GM23338 (cell line): ENCODE measurements around the gene IL9. TPM values are rescaled to one million over a fixed set of nuclear protein-coding genes. Genes with fewer than 3 reads are reported as not detected.

Experiments used
- ATAC-seq: fragments of 200-7000 bp; cut with Tn5 transposase; 3 replicates; pipeline ENCODE4 v1.9.1; 2020
- DNase-seq: peaks from one replicate; pipeline ENCODE4 v3.0.0-alpha.2; 2015; ENCODE audit warnings: low spot score
- H2AFZ ChIP-seq: fragments of 200-600 bp; sonication (generic); 2 replicates; pipeline ENCODE4 v1.8.0; 2016; ENCODE audit warnings: antibody characterized with exemption, mild to moderate bottlenecking, moderate library complexity
- H3F3A ChIP-seq: fragments of 200-600 bp; sonication (generic); replicated peaks from 2 replicates; pipeline ENCODE4 v1.8.0; 2017; ENCODE audit warnings: antibody characterized with exemption, mixed run types, low read depth
- H3K27ac ChIP-seq: fragments of 200-600 bp; sonication (generic); 2 replicates; pipeline ENCODE4 v1.6.1; 2016; ENCODE audit warnings: low read depth
- H3K27me3 ChIP-seq: fragments of 200-600 bp; sonication (generic); 2 replicates; pipeline ENCODE4 v1.8.0; 2016; ENCODE audit warnings: mild to moderate bottlenecking, mixed run types, moderate library complexity; ENCODE audit not compliant: insufficient read depth
- H3K36me3 ChIP-seq: fragments of 200-600 bp; sonication (generic); 2 replicates; pipeline ENCODE4 v1.8.0; 2016; ENCODE audit warnings: mild to moderate bottlenecking; ENCODE audit not compliant: insufficient read depth
- H3K4me1 ChIP-seq: fragments of 200-600 bp; sonication (generic); 2 replicates; pipeline ENCODE4 v1.8.0; 2016; ENCODE audit warnings: mild to moderate bottlenecking, moderate library complexity; ENCODE audit not compliant: insufficient read depth
- H3K4me2 ChIP-seq: fragments of 200-600 bp; sonication (generic); 2 replicates; pipeline ENCODE4 v1.7.1; 2017; ENCODE audit warnings: mixed run types
- H3K4me3 ChIP-seq: fragments of 200-600 bp; sonication (generic); 2 replicates; pipeline ENCODE4 v1.6.1; 2016; ENCODE audit warnings: mixed run types
- H3K79me2 ChIP-seq: fragments of 200-600 bp; sonication (generic); replicated peaks from 2 replicates; pipeline ENCODE4 v1.8.0; 2017; ENCODE audit warnings: mild to moderate bottlenecking; ENCODE audit not compliant: insufficient read depth
- H3K9me2 ChIP-seq: fragments of 200-600 bp; sonication (generic); 2 replicates; pipeline ENCODE4 v1.8.0; 2017; ENCODE audit not compliant: insufficient read depth
- H4K20me1 ChIP-seq: fragments of 200-600 bp; sonication (generic); replicated peaks from 2 replicates; pipeline ENCODE4 v1.8.0; 2017; ENCODE audit warnings: mild to moderate bottlenecking; ENCODE audit not compliant: insufficient read depth
- H3K27ac Mint-ChIP-seq: 2 replicates; pipeline ENCODE4 v1.8.0; 2020; ENCODE audit warnings: inconsistent platforms, mild to moderate bottlenecking, moderate library complexity, mixed read lengths
- H3K27me3 Mint-ChIP-seq: 3 replicates; pipeline ENCODE4 v1.8.0; 2022; ENCODE audit warnings: low read depth, mild to moderate bottlenecking, moderate library complexity, mixed read lengths, inconsistent platforms; ENCODE audit not compliant: insufficient read depth, poor library complexity
- H3K36me3 Mint-ChIP-seq: 3 replicates; pipeline ENCODE4 v1.8.0; 2021; ENCODE audit warnings: low read depth, mild to moderate bottlenecking, inconsistent platforms, moderate library complexity, mixed read lengths
- H3K4me1 Mint-ChIP-seq: 3 replicates; pipeline ENCODE4 v1.8.0; 2020; ENCODE audit warnings: mild to moderate bottlenecking, inconsistent platforms, mixed read lengths
- H3K4me3 Mint-ChIP-seq: 3 replicates; pipeline ENCODE4 v1.8.0; 2021; ENCODE audit warnings: moderate library complexity, mild to moderate bottlenecking, inconsistent platforms, mixed read lengths
- H3K9me3 Mint-ChIP-seq: 3 replicates; pipeline ENCODE4 v1.8.0; 2020; ENCODE audit warnings: moderate library complexity, mild to moderate bottlenecking, inconsistent platforms, mixed read lengths
- CREB1 ChIP-seq: fragments of 250-450 bp; sonication (Bioruptor Pico); IDR thresholded peaks from 2 replicates; pipeline ENCODE4 v1.5.0; 2020; ENCODE audit warnings: low read depth, mild to moderate bottlenecking, moderate library complexity
- EZH2 ChIP-seq: fragments of 200-600 bp; sonication (generic); IDR thresholded peaks from one replicate; pipeline ENCODE4 v1.8.0; 2017; ENCODE audit warnings: antibody characterized with exemption, mild to moderate bottlenecking, low read depth; ENCODE audit not compliant: unreplicated experiment
- EZH2phosphoT487 ChIP-seq: fragments of 200-600 bp; sonication (generic); IDR thresholded peaks from one replicate; pipeline ENCODE4 v1.8.1; 2018; ENCODE audit warnings: antibody characterized with exemption; ENCODE audit not compliant: unreplicated experiment
- JUNB ChIP-seq: IDR thresholded peaks from one replicate; pipeline ENCODE4 v1.6.1; 2016; ENCODE audit warnings: antibody characterized with exemption; ENCODE audit not compliant: unreplicated experiment
- POLR2AphosphoS5 ChIP-seq: IDR thresholded peaks from 2 replicates; pipeline ENCODE4 v1.6.1; 2016; ENCODE audit warnings: antibody characterized with exemption, low read depth
- polyA plus RNA-seq: library from polyadenylated mRNA; unstranded; fragments of >200 nt; fragmentation: Nextera tagmentation; extraction: Ambion mirVana; gene quantifications from 2 replicates; pipeline ENCODE4 v1.2.1, GENCODE V29; 2016
- total RNA-seq: library from RNA; depleted of rRNA; stranded (reverse); fragments of >200 nt; shearing (Covaris generic); gene quantifications from 2 replicates; pipeline ENCODE4 v1.2.3, GENCODE V29; 2014
- TF ChIP-seq, protein P1 (sequence below): fragments of 250-450 bp; sonication (Bioruptor Pico); IDR thresholded peaks from 2 replicates; pipeline ENCODE4 v1.5.0; 2020; ENCODE audit warnings: mild to moderate bottlenecking, moderate library complexity
- TF ChIP-seq, protein P2 (sequence below), 2 experiments: fragments of 200-600 bp in 1 of 2; sonication (generic) in 1 of 2; conservative IDR thresholded peaks; 2 replicates each; pipeline versions ENCODE4 v1.5.1 to v1.6.1; 2016 to 2017; ENCODE audit warnings: antibody characterized with exemption in 2 of 2, low read depth in 2 of 2, mild to moderate bottlenecking in 2 of 2, moderate library complexity in 1 of 2

Gene IL9
- total and polyA plus RNA-seq, 2 experiments from 2014 or later = not detected

DNA sequence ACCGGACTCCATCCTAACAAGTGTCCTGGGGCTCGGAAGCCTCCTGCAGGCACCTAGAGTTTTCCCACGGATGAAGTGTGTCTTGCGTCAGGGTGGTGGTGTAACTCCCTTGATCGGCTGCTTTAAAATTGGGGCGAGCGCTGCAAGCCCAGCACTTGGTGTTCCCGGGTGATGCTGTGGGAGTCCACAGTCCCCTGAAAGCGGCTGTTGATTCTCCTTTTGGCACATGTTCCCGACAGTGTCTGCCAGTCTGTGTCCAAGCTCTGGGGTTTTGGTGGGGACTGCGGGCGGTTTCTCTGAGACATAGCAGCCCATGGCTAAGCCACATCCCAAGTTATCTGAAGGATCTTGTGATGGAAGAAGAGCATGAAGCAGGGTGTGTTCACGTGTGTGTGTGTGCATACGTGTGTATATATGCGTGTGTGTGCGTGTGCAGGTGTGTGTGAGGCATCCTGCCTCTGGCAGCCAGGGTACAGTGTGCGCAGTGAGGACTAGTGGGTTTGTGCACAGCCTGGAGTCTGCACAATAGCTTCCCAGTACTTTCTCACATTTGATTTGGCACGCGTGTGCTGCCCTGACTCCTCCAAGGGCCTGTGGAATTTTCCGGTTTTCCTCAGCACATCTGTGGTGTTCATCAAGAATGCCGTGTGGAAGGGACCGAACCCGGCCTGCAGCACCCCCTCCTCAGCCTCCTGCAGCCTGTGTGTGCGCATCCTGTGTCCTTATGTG is 44.3 kb downstream of the IL9 start (continued):
- TF ChIP-seq, protein P1, sequence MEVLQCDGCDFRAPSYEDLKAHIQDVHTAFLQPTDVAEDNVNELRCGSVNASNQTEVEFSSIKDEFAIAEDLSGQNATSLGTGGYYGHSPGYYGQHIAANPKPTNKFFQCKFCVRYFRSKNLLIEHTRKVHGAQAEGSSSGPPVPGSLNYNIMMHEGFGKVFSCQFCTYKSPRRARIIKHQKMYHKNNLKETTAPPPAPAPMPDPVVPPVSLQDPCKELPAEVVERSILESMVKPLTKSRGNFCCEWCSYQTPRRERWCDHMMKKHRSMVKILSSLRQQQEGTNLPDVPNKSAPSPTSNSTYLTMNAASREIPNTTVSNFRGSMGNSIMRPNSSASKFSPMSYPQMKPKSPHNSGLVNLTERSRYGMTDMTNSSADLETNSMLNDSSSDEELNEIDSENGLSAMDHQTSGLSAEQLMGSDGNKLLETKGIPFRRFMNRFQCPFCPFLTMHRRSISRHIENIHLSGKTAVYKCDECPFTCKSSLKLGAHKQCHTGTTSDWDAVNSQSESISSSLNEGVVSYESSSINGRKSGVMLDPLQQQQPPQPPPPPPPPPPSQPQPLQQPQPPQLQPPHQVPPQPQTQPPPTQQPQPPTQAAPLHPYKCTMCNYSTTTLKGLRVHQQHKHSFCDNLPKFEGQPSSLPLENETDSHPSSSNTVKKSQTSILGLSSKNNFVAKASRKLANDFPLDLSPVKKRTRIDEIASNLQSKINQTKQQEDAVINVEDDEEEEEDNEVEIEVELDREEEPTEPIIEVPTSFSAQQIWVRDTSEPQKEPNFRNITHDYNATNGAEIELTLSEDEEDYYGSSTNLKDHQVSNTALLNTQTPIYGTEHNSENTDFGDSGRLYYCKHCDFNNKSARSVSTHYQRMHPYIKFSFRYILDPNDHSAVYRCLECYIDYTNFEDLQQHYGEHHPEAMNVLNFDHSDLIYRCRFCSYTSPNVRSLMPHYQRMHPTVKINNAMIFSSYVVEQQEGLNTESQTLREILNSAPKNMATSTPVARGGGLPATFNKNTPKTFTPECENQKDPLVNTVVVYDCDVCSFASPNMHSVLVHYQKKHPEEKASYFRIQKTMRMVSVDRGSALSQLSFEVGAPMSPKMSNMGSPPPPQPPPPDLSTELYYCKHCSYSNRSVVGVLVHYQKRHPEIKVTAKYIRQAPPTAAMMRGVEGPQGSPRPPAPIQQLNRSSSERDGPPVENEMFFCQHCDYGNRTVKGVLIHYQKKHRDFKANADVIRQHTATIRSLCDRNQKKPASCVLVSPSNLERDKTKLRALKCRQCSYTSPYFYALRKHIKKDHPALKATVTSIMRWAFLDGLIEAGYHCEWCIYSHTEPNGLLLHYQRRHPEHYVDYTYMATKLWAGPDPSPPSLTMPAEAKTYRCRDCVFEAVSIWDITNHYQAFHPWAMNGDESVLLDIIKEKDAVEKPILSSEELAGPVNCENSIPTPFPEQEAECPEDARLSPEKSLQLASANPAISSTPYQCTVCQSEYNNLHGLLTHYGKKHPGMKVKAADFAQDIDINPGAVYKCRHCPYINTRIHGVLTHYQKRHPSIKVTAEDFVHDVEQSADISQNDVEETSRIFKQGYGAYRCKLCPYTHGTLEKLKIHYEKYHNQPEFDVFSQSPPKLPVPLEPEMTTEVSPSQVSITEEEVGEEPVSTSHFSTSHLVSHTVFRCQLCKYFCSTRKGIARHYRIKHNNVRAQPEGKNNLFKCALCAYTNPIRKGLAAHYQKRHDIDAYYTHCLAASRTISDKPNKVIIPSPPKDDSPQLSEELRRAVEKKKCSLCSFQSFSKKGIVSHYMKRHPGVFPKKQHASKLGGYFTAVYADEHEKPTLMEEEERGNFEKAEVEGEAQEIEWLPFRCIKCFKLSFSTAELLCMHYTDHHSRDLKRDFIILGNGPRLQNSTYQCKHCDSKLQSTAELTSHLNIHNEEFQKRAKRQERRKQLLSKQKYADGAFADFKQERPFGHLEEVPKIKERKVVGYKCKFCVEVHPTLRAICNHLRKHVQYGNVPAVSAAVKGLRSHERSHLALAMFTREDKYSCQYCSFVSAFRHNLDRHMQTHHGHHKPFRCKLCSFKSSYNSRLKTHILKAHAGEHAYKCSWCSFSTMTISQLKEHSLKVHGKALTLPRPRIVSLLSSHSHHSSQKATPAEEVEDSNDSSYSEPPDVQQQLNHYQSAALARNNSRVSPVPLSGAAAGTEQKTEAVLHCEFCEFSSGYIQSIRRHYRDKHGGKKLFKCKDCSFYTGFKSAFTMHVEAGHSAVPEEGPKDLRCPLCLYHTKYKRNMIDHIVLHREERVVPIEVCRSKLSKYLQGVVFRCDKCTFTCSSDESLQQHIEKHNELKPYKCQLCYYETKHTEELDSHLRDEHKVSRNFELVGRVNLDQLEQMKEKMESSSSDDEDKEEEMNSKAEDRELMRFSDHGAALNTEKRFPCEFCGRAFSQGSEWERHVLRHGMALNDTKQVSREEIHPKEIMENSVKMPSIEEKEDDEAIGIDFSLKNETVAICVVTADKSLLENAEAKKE (CRISPR knock-in tag) = no peak

GRCh38 chr5:135850671-135851070 is 45.0 kb downstream of the IL9 start:
- H3K4me3 ChIP-seq = no peak overlapping the region
- H3K9me2 ChIP-seq = peaks cover 5% of the 10 kb centered on the region; the same call in 1 of the 2 replicates
- no peak for DNase-seq
- no peaks in the 10 kb centered on the region for H3K27me3 ChIP-seq
- no peaks in the 10 kb centered on the region; the same call in 2 of the 3 replicates for H3K4me1 Mint-ChIP-seq
- no peaks in the 10 kb centered on the region for H3F3A ChIP-seq
- H3K4me1 ChIP-seq = no peaks in the 10 kb centered on the region
- no peak overlapping the region for H3K27ac ChIP-seq
- no peaks in the 10 kb centered on the region for H3K79me2 ChIP-seq
- no peak overlapping the region for H3K27ac Mint-ChIP-seq
- no peaks in the 10 kb centered on the region; the same call in 2 of the 3 replicates for H3K36me3 Mint-ChIP-seq
- peaks cover 4% of the 10 kb centered on the region for H3K27me3 Mint-ChIP-seq
- H2AFZ ChIP-seq = no peak overlapping the region
- no peak for ATAC-seq
- H3K36me3 ChIP-seq = no peaks in the 10 kb centered on the region
- H3K4me2 ChIP-seq = no peak overlapping the region
- no peaks in the 10 kb centered on the region for H4K20me1 ChIP-seq
- H3K9me3 Mint-ChIP-seq = no peaks in the 10 kb centered on the region
- H3K4me3 Mint-ChIP-seq = no peak overlapping the region
- TF ChIP-seq, protein P2, sequence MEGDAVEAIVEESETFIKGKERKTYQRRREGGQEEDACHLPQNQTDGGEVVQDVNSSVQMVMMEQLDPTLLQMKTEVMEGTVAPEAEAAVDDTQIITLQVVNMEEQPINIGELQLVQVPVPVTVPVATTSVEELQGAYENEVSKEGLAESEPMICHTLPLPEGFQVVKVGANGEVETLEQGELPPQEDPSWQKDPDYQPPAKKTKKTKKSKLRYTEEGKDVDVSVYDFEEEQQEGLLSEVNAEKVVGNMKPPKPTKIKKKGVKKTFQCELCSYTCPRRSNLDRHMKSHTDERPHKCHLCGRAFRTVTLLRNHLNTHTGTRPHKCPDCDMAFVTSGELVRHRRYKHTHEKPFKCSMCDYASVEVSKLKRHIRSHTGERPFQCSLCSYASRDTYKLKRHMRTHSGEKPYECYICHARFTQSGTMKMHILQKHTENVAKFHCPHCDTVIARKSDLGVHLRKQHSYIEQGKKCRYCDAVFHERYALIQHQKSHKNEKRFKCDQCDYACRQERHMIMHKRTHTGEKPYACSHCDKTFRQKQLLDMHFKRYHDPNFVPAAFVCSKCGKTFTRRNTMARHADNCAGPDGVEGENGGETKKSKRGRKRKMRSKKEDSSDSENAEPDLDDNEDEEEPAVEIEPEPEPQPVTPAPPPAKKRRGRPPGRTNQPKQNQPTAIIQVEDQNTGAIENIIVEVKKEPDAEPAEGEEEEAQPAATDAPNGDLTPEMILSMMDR (conservative IDR thresholded peaks at IDR 0.05; ENCODE audit: low read depth in 2 of 2) = no peak
- TF ChIP-seq EZH2 = no peak
- TF ChIP-seq POLR2AphosphoS5 = no peak
- TF ChIP-seq JUNB = no peak
- no peak for TF ChIP-seq CREB1
- TF ChIP-seq, protein P1 (CRISPR knock-in tag) = no peak
- TF ChIP-seq EZH2phosphoT487 = no peak
